Epithelial cell of proximal tubule (primary cell): Measurements from ENCODE around the gene GRIA4. TPM values are rescaled to one million over a fixed set of nuclear protein-coding genes. Genes with fewer than 3 reads are reported as not detected.

Source experiments
- DNase-seq: peaks from one replicate; pipeline ENCODE4 v3.0.0-alpha.2; 2011; ENCODE audit warnings: low read depth
- H3K4me3 ChIP-seq: 2 replicates; pipeline ENCODE4 v1.5.1; 2011; ENCODE audit warnings: low read depth, mild to moderate bottlenecking, low read length
- CTCF ChIP-seq: conservative IDR thresholded peaks from 2 replicates; pipeline ENCODE4 v1.5.1; 2012; ENCODE audit warnings: low read depth, mild to moderate bottlenecking, low read length
- total RNA-seq: library from RNA; depleted of rRNA; stranded (reverse); fragments of >200 nt; gene quantifications from 2 replicates; pipeline ENCODE4 v1.2.3, GENCODE V29; 2015

Gene GRIA4
- total RNA-seq, 1 donor from 2014 or later = 0.69 TPM

- no peak for DNase-seq
- TF ChIP-seq CTCF = no peak
- no peak overlapping the region for H3K4me3 ChIP-seq
These were observed 21.9 kb upstream of the GRIA4 start for GRCh38 chr11:105588001-105588400.

GRCh38 chr11:105589346-105589745 is 20.5 kb upstream of the GRIA4 start:
- TF ChIP-seq CTCF = no peak
- DNase-seq = no peak

GRCh38 chr11:105592035-105592434 is 17.8 kb upstream of the GRIA4 start:
- TF ChIP-seq CTCF = no peak
- DNase-seq = no peak
- no peak overlapping the region for H3K4me3 ChIP-seq

More at GRCh38 chr11:105589346-105589745, 20.5 kb upstream of the GRIA4 start:
- H3K4me3 ChIP-seq = no peak overlapping the region

- H3K4me3 ChIP-seq = no peak overlapping the region
- DNase-seq = no peak
- no peak for TF ChIP-seq CTCF
These were observed 11.5 kb upstream of the GRIA4 start for GRCh38 chr11:105598371-105598770.

- TF ChIP-seq CTCF = no peak
- no peak overlapping the region for H3K4me3 ChIP-seq
- no peak for DNase-seq
These were observed 6.7 kb upstream of the GRIA4 start for GRCh38 chr11:105603156-105603555.

- no peak for DNase-seq
- TF ChIP-seq CTCF = peak; percentile 69
- peak overlapping the region; percentile 53 for H3K4me3 ChIP-seq
These were observed 512 bp upstream of the GRIA4 start for GRCh38 chr11:105609341-105609781.

- no peak for DNase-seq
- TF ChIP-seq CTCF = no peak
- H3K4me3 ChIP-seq = peak overlapping the region; percentile 53
These were observed 1.1 kb downstream of the GRIA4 start for GRCh38 chr11:105610871-105611571.
